Psoas muscle (tissue), 8 donors: Measurements from ENCODE around the gene NOL9. TPM values are rescaled to one million over a fixed set of nuclear protein-coding genes. Genes with fewer than 3 reads are reported as not detected.
"Not testable (repeated sequence)": the region's sequence is repeated elsewhere in the genome, so short reads cannot be mapped to it uniquely, and the experiment has no call there.

Source experiments
- ATAC-seq, 4 donors: fragments of 200-7000 bp; cut with Tn5 transposase; one replicate each; pipeline ENCODE4 v1.9.1; 2020; ENCODE audit warnings: moderate library complexity in 3 of 4, mild to moderate bottlenecking in 2 of 4
- DNase-seq, 2 donors: peaks; one replicate each; pipeline ENCODE4 v3.0.0-alpha.2; 2020
- H3K27ac ChIP-seq: fragments of 200-600 bp; one replicate; pipeline ENCODE4 v1.8.0; 2022
- H3K27me3 ChIP-seq, 3 donors: fragments of 200-600 bp in 1 of 3; one replicate each; pipeline versions ENCODE4 v1.6.1 to v1.8.0; 2013 to 2022; ENCODE audit warnings: low read length in 2 of 3, mild to moderate bottlenecking in 2 of 3, moderate library complexity in 1 of 3; ENCODE audit not compliant: insufficient read depth in 3 of 3
- H3K36me3 ChIP-seq, 2 donors: fragments of 200-600 bp in 1 of 2; one replicate each; pipeline versions ENCODE4 v1.6.1 to v1.8.0; 2013 to 2022; ENCODE audit warnings: low read depth in 1 of 2, mild to moderate bottlenecking in 1 of 2, moderate library complexity in 1 of 2; ENCODE audit not compliant: insufficient read depth in 1 of 2
- H3K4me1 ChIP-seq: fragments of 200-600 bp; one replicate; pipeline ENCODE4 v1.8.0; 2022
- H3K4me3 ChIP-seq: fragments of 200-600 bp; one replicate; pipeline ENCODE4 v1.8.0; 2022; ENCODE audit warnings: mild to moderate bottlenecking
- H3K9me3 ChIP-seq: fragments of 200-600 bp; one replicate; pipeline ENCODE4 v1.8.0; 2022
- CTCF ChIP-seq: fragments of 200-600 bp; IDR thresholded peaks from one replicate; pipeline ENCODE4 v1.8.0; 2022; ENCODE audit warnings: antibody characterized with exemption
- WGBS, 3 donors: extraction: QIAGEN DNeasy Blood & Tissue Kit; methylation state at CpG; one replicate each; pipeline versions ENCODE4 v1.1.6 to v1.1.7; 2013; 5-methylcytosine and 5-hydroxymethylcytosine counted together
- intact Hi-C, 2 donors: fragments of 100-400 bp; cut with DNase I; formaldehyde crosslinking; loops; one replicate each; pipeline versions ENCODE4 v1.11.0 to v1.14.2; 2022
- polyA plus RNA-seq, 3 donors: library from polyadenylated mRNA; stranded (reverse); fragments of 200-250 nt; gene quantifications; one replicate each; pipeline ENCODE4 v1.2.3, GENCODE V29; 2013
- total RNA-seq, 4 donors: library from RNA; stranded (reverse); fragmentation: NEBNext Ultra II Directional in 2 of 4; extraction: Animal tissue kit (Norgen Biotek cat#: 25700) in 2 of 4; gene quantifications; one replicate each; pipeline versions ENCODE4 v1.2.1 to v1.2.4, GENCODE V29; 2021 to 2023
- donor health status: healthy with polysubstance abuse.
- donor health status: DM: no; HTN: no; CAD: no; lungs with moderate emphysema.
- donor health status: Bipolar disorder and iron deficiency.
- donor health status: healthy.
- donor health status: DM: yes; HTN: yes; CAD: no.
- donor health status: DM: no; HTN: no; CAD: no.
- donor health status: DM: no; HTN: no; CAD: no.
- donor health status: DM: yes; HTN: yes; CAD: no.

Gene NOL9
- total and polyA plus RNA-seq, 7 donors: 5.0 to 26.1 (median 17.1) TPM

- no peaks in the 10 kb centered on the region for H3K36me3 ChIP-seq
- no peak for TF ChIP-seq CTCF
- H3K27me3 ChIP-seq: no peaks in the 10 kb centered on the region
- H3K9me3 ChIP-seq: no peaks in the 10 kb centered on the region
- no peak overlapping the region for H3K4me3 ChIP-seq
- DNase-seq (no peak), ATAC-seq (no peak)
- 77 to 83% (median 78%) methylated on average over 5 of the region's 5 CpGs for WGBS, 3 donors
- H3K27ac ChIP-seq: no peak overlapping the region
- intact Hi-C loops: no loop called here
- H3K4me1 ChIP-seq: no peaks in the 10 kb centered on the region
Observed at GRCh38 chr1:6570987-6571386, 16.7 kb upstream of the NOL9 start.

GRCh38 chr1:6570100-6570499 lies 15.8 kb upstream of the NOL9 start:
- Histone ChIP-seq H3K4me3 (no peak overlapping the region), H3K9me3 (no peaks in the 10 kb centered on the region), H3K4me1 (no peaks in the 10 kb centered on the region), H3K27me3 (no peaks in the 10 kb centered on the region), H3K27ac (no peak overlapping the region), H3K36me3 (no peaks in the 10 kb centered on the region)
- ATAC-seq (no peak), DNase-seq (no peak)
- intact Hi-C loops: no loop called here
- 49 to 59% (median 54%) methylated on average over 3 of the region's 3 CpGs for WGBS, 3 donors
- TF ChIP-seq CTCF: no peak

GRCh38 chr1:6569033-6569432 lies 14.7 kb upstream of the NOL9 start:
- Histone ChIP-seq H3K4me3 (no peak overlapping the region), H3K27ac (no peak overlapping the region), H3K4me1 (no peaks in the 10 kb centered on the region), H3K27me3 (no peaks in the 10 kb centered on the region), H3K36me3 (no peaks in the 10 kb centered on the region), H3K9me3 (no peaks in the 10 kb centered on the region)
- 92 to 94% (median 93%) methylated on average over 11 of the region's 11 CpGs for WGBS, 3 donors
- no peak for TF ChIP-seq CTCF
- no peak for ATAC-seq
- intact Hi-C loops: no loop called here
- DNase-seq: no peak

- no peak for ATAC-seq
- H3K27ac ChIP-seq: no peak overlapping the region
- no peak overlapping the region for H3K4me3 ChIP-seq
- H3K27me3 ChIP-seq: no peaks in the 10 kb centered on the region
- WGBS, 3 donors: 43 to 48% (median 47%) methylated on average over 9 of the region's 9 CpGs
- no peak for TF ChIP-seq CTCF
- no peaks in the 10 kb centered on the region for H3K9me3 ChIP-seq
- intact Hi-C loops: no loop called here
- H3K4me1 ChIP-seq: peaks cover 3% of the 10 kb centered on the region
- no peak for DNase-seq
- H3K36me3 ChIP-seq: no peaks in the 10 kb centered on the region
Observed at GRCh38 chr1:6560267-6560666, 6.0 kb upstream of the NOL9 start.

GRCh38 chr1:6559161-6559560 lies 4.8 kb upstream of the NOL9 start:
- 91 to 92% (median 91%) methylated on average over 10 to 11 of the region's 11 CpGs for WGBS, 3 donors
- not testable (repeated sequence) for ATAC-seq
- intact Hi-C loops: loop anchor here in 1 of 2 donors (5.0 kb wide), 1 partner anchor 88 kb away; no protein-coding TSS in a partner anchor

More at GRCh38 chr1:6559161-6559560, 4.8 kb upstream of the NOL9 start:
- H3K27me3 ChIP-seq, H3K36me3 ChIP-seq, DNase-seq, H3K27ac ChIP-seq, H3K9me3 ChIP-seq, H3K4me3 ChIP-seq: not testable (repeated sequence)
- peaks cover 11% of the 10 kb centered on the region for H3K4me1 ChIP-seq
